Putamen (tissue), 1 donor: ENCODE measurements around the gene KMT2A.
"Not testable (repeated sequence)": the region's sequence is repeated elsewhere in the genome, so short reads cannot be mapped to it uniquely, and the experiment has no call there.

Experiments used
- DNase-seq: peaks from one replicate; pipeline ENCODE4 v3.0.0-alpha.2; 2016; ENCODE audit warnings: low spot score

The KMT2A gene

GRCh38 chr11:118435893-118436624, at the start of gene KMT2A:
KMT2A (plus strand) TSS chr11:118436492; CDS start chr11:118436513, 21 bp downstream.
- peak; percentile 97 for DNase-seq

- DNase-seq, result no peak
Measured at GRCh38 chr11:118396097-118396501, 40.2 kb upstream of the KMT2A start.

- no peak for DNase-seq
Measured at GRCh38 chr11:118397448-118397847, 38.8 kb upstream of the KMT2A start.

- no peak for DNase-seq
Measured at GRCh38 chr11:118398791-118399559, 37.3 kb upstream of the KMT2A start.

GRCh38 chr11:118401151-118401879, 35.0 kb upstream of the KMT2A start, which contains the start of gene ATP5MG:
ATP5MG (plus strand) TSS chr11:118401606; CDS start chr11:118401666, 60 bp downstream.
- DNase-seq, result peak; percentile 90

GRCh38 chr11:118401880-118402590, 34.3 kb upstream of the KMT2A start:
- no peak for DNase-seq

GRCh38 chr11:118402594-118402993, 33.7 kb upstream of the KMT2A start:
- DNase-seq, result not testable (repeated sequence)

GRCh38 chr11:118406599-118407166, 29.6 kb upstream of the KMT2A start:
- no peak for DNase-seq

GRCh38 chr11:118410055-118410745, 26.1 kb upstream of the KMT2A start:
- no peak for DNase-seq

- DNase-seq, result no peak
Measured at GRCh38 chr11:118411530-118411929, 24.8 kb upstream of the KMT2A start.

- DNase-seq, result no peak
Measured at GRCh38 chr11:118412921-118413320, 23.4 kb upstream of the KMT2A start.

- DNase-seq, result peak; percentile 42
Measured at GRCh38 chr11:118415062-118415738, 21.1 kb upstream of the KMT2A start.

GRCh38 chr11:118415739-118416068, 20.6 kb upstream of the KMT2A start:
- no peak for DNase-seq

GRCh38 chr11:118416900-118417299, 19.4 kb upstream of the KMT2A start:
- DNase-seq, result not testable (repeated sequence)

- DNase-seq, result no peak
Measured at GRCh38 chr11:118417801-118418200, 18.5 kb upstream of the KMT2A start.

- DNase-seq, result no peak
Measured at GRCh38 chr11:118418766-118419165, 17.5 kb upstream of the KMT2A start.

- DNase-seq, result no peak
Measured at GRCh38 chr11:118427707-118428106, 8.6 kb upstream of the KMT2A start.

- no peak for DNase-seq
Measured at GRCh38 chr11:118430956-118431355, 5.3 kb upstream of the KMT2A start.

- no peak for DNase-seq
Measured at GRCh38 chr11:118434123-118434552, 2.2 kb upstream of the KMT2A start.

- DNase-seq, result peak; percentile 52
Measured at GRCh38 chr11:118434553-118435289, 1.6 kb upstream of the KMT2A start.
